ENCODE results near the gene IL11. TPM values are rescaled to one million over a fixed set of nuclear protein-coding genes. Genes with fewer than 3 reads are reported as not detected.

The IL11 gene
- total and polyA plus RNA-seq, 2 of the 8 experiments (the other 6 are each of a cell fraction or from before 2014, with no cell fraction given) = 1.7 to 2.8 TPM

GRCh38 chr19:55365245-55365644, 5.0 kb downstream of the IL11 start:
- WGBS, 2 experiments (ENCODE audit: extremely low coverage in 1 of 2, insufficient coverage in 1 of 2, insufficient read length in 1 of 2, insufficient replicate concordance in 2 of 2, low coverage in 1 of 2, low lambda C conversion rate in 2 of 2, missing lambda C conversion rate in 1 of 2) = 94% methylated on average over 8 of the region's 8 CpGs; no CpG with 5 or more reads in 1 of the 2 experiments
- H3K4me2 ChIP-seq (ENCODE audit: insufficient read depth in 1 of 2, low read depth in 2 of 2, low read length in 2 of 2) = no peak overlapping the region
- no peak overlapping the region for H4K91ac ChIP-seq (replicated peaks; ENCODE audit: insufficient read length, low read length)
- H3K79me1 ChIP-seq (ENCODE audit: low read depth, low read length) = no peaks in the 10 kb centered on the region
- H2BK5ac ChIP-seq (ENCODE audit: low read depth, low read length) = no peak overlapping the region
- no peaks in the 10 kb centered on the region for H3K36me3 ChIP-seq (ENCODE audit: control insufficient read depth in 2 of 4, insufficient read depth in 4 of 4, low read length in 3 of 4)
- ChIA-PET CTCF (ENCODE audit: partially characterized antibody) (interaction anchor here (1.1 to 1.3 kb wide), 2 partner anchors 26 to 53 kb away, joined by 3 read pairs; no protein-coding TSS in a partner anchor), POLR2A (ENCODE audit: partially characterized antibody) (interaction anchor here (0.7 to 1.8 kb wide), 3 partner anchors 9 to 12 kb away, joined by 3 to 5 read pairs (median 3); no protein-coding TSS in a partner anchor)
- no peak overlapping the region for H4K8ac ChIP-seq (ENCODE audit: extremely low read depth, insufficient read depth, low read length)
- H2AK5ac ChIP-seq (ENCODE audit: low read depth, low read length) = no peak overlapping the region
- no peak overlapping the region for H3K56ac ChIP-seq (replicated peaks; ENCODE audit: insufficient read length, low read depth, low read length)
- H3K9me3 ChIP-seq (ENCODE audit: insufficient read depth in 2 of 2, low read depth in 1 of 2, low read length in 1 of 2) = no peaks in the 10 kb centered on the region
- peaks cover 6% of the 10 kb centered on the region; the same call in 1 of the 2 replicates for H3K23me2 ChIP-seq (ENCODE audit: low read depth, low read length)
- no peak for DNase-seq (ENCODE audit: low read depth in 1 of 2, low spot score in 2 of 2)
- H3K27me3 ChIP-seq (replicated peaks in 1 of 4; ENCODE audit: control insufficient read depth in 3 of 4, extremely low read depth in 1 of 4, insufficient read depth in 3 of 4, low read length in 3 of 4) = peaks cover 0 to 23% (median 19%) of the 10 kb centered on the region in 4 experiments; a peak in 6 of 7 replicates
- no peak overlapping the region for H2BK20ac ChIP-seq (ENCODE audit: low read length)
- no peak overlapping the region for H3K4me3 ChIP-seq (ENCODE audit: extremely low read depth in 1 of 4, insufficient read depth in 2 of 4, low read depth in 3 of 4, low read length in 4 of 4)
- no peak overlapping the region for H2BK120ac ChIP-seq (replicated peaks; ENCODE audit: low read depth, low read length)
- H2AFZ ChIP-seq (ENCODE audit: low read length) = no peak overlapping the region
- H3K14ac ChIP-seq (ENCODE audit: insufficient read length) = no peak overlapping the region
- peaks cover 0 to 18% (median 15%) of the 10 kb centered on the region in 4 experiments; a peak in 6 of 7 replicates for H3K4me1 ChIP-seq (replicated peaks in 1 of 4; ENCODE audit: control insufficient read depth in 3 of 4, insufficient read depth in 4 of 4, low read length in 3 of 4)
- no peaks in the 10 kb centered on the region for H4K20me1 ChIP-seq (replicated peaks in 1 of 2; ENCODE audit: control insufficient read depth in 1 of 2, insufficient read depth in 2 of 2, low read length in 2 of 2)
- no peak for FAIRE-seq
- H3K9ac ChIP-seq (replicated peaks in 1 of 4; ENCODE audit: extremely low read depth in 1 of 4, low read depth in 3 of 4, low read length in 3 of 4) = no peak overlapping the region
- H3K23ac ChIP-seq (ENCODE audit: insufficient read length) = no peak overlapping the region
- no peak overlapping the region for H2BK15ac ChIP-seq (ENCODE audit: low read length)
- no peak overlapping the region for H3K27ac ChIP-seq (ENCODE audit: low read depth, low read length)
- H3K18ac ChIP-seq (ENCODE audit: extremely low read depth, low read length) = no peak overlapping the region
- H2BK12ac ChIP-seq (ENCODE audit: low read depth, low read length) = no peak overlapping the region
- no peak overlapping the region for H3K4ac ChIP-seq (replicated peaks; ENCODE audit: insufficient read length, low read depth, low read length)
- no peaks in the 10 kb centered on the region for H3K79me2 ChIP-seq (ENCODE audit: control insufficient read depth in 1 of 2, insufficient read depth in 2 of 2, low read length in 2 of 2)
- no peak overlapping the region for H4K5ac ChIP-seq (ENCODE audit: insufficient read length, low read depth, low read length)
- TF ChIP-seq, protein P1, sequence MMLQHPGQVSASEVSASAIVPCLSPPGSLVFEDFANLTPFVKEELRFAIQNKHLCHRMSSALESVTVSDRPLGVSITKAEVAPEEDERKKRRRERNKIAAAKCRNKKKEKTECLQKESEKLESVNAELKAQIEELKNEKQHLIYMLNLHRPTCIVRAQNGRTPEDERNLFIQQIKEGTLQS (IDR thresholded peaks at IDR 0.05; ENCODE audit: insufficient read depth, low read depth, low read length) = no peak
- TF ChIP-seq KDM4A (IDR thresholded peaks at IDR 0.05; ENCODE audit: low read depth, low read length, severe bottlenecking) (no peak), SP4 (IDR thresholded peaks at IDR 0.05; ENCODE audit: low read length) (no peak)
- TF ChIP-seq, protein P2, sequence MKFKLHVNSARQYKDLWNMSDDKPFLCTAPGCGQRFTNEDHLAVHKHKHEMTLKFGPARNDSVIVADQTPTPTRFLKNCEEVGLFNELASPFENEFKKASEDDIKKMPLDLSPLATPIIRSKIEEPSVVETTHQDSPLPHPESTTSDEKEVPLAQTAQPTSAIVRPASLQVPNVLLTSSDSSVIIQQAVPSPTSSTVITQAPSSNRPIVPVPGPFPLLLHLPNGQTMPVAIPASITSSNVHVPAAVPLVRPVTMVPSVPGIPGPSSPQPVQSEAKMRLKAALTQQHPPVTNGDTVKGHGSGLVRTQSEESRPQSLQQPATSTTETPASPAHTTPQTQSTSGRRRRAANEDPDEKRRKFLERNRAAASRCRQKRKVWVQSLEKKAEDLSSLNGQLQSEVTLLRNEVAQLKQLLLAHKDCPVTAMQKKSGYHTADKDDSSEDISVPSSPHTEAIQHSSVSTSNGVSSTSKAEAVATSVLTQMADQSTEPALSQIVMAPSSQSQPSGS (IDR thresholded peaks at IDR 0.05; ENCODE audit: low read length) = no peak
